Cerebellar cortex (tissue), 1 donor: Measurements from ENCODE around the gene DERA.

Experiments used
- DNase-seq: peaks from one replicate; pipeline ENCODE4 v3.0.0-alpha.2; 2015; ENCODE audit warnings: low spot score

DERA gene

GRCh38 chr12:16076557-16076956, 165.4 kb downstream of the DERA start:
- DNase-seq, result peak; percentile 19

GRCh38 chr12:16076970-16077522, 165.9 kb downstream of the DERA start:
- no peak for DNase-seq

GRCh38 chr12:16086462-16086861, 175.3 kb downstream of the DERA start:
- DNase-seq, result no peak

- no peak for DNase-seq
Observed at GRCh38 chr12:16086942-16087341, 175.8 kb downstream of the DERA start.
